OCI-LY3 (cell line): ENCODE measurements around the gene FBXO42.

Experiments
- H2AFZ ChIP-seq: fragments of 200-600, 300-600 bp; shearing (Covaris generic); 2 replicates; pipeline ENCODE4 v1.6.0; 2014; ENCODE audit warnings: antibody characterized with exemption, low read depth, low read length
- H3K27ac ChIP-seq: fragments of 200-600, 300-600 bp; sonication (generic); 2 replicates; pipeline ENCODE4 v1.5.1; 2014; ENCODE audit warnings: mild to moderate bottlenecking, low read length, moderate library complexity, mixed read lengths
- H3K27me3 ChIP-seq: fragments of 200-600, 300-600 bp; sonication (generic); 2 replicates; pipeline ENCODE4 v1.6.1; 2014; ENCODE audit warnings: low read depth, low read length, mixed read lengths
- H3K36me3 ChIP-seq: fragments of 200-600, 300-600 bp; sonication (generic); replicated peaks from 2 replicates; pipeline ENCODE3; 2014; ENCODE audit warnings: low read depth, low read length, mixed read lengths
- H3K4me1 ChIP-seq: fragments of 300-600, 200-600 bp; sonication (generic); 2 replicates; pipeline ENCODE4 v1.6.1; 2014; ENCODE audit warnings: low read length, mixed read lengths
- H3K4me2 ChIP-seq: fragments of 200-600, 300-600 bp; sonication (generic); 2 replicates; pipeline ENCODE4 v1.6.1; 2014; ENCODE audit warnings: low read length, mixed read lengths
- H3K4me3 ChIP-seq: fragments of 300-600, 200-600 bp; sonication (generic); 2 replicates; pipeline ENCODE4 v1.5.1; 2014; ENCODE audit warnings: antibody characterized with exemption, mild to moderate bottlenecking, low read length, moderate library complexity
- H3K79me2 ChIP-seq: fragments of 300-600, 200-600 bp; shearing (Covaris generic); 2 replicates; pipeline ENCODE4 v1.6.1; 2014; ENCODE audit warnings: mild to moderate bottlenecking, low read length, mixed read lengths
- H3K9ac ChIP-seq: fragments of 300-600, 200-600 bp; shearing (Covaris generic); 2 replicates; pipeline ENCODE4 v1.6.0; 2014; ENCODE audit warnings: mild to moderate bottlenecking, low read length, moderate library complexity
- H3K9me3 ChIP-seq: fragments of 200-600, 300-600 bp; shearing (Covaris generic); 2 replicates; pipeline ENCODE4 v1.6.1; 2014; ENCODE audit warnings: low read length, mixed read lengths; ENCODE audit not compliant: insufficient read depth
- H4K20me1 ChIP-seq: fragments of 200-600, 300-600 bp; sonication (generic); 2 replicates; pipeline ENCODE4 v1.6.1; 2016; ENCODE audit warnings: low read length, mixed read lengths; ENCODE audit not compliant: insufficient read depth
- EZH2phosphoT487 ChIP-seq: fragments of 200-600 bp; shearing (Covaris generic); IDR thresholded peaks from 2 replicates; pipeline ENCODE4 v1.6.1; 2018; ENCODE audit warnings: antibody characterized with exemption, mixed run types, low read depth
- TF ChIP-seq, protein P1 (sequence below): fragments of 200-600, 300-600 bp; sonication (generic); IDR thresholded peaks from 2 replicates; pipeline ENCODE4 v1.5.1; 2014; ENCODE audit warnings: antibody characterized with exemption, low read length, low read depth

FBXO42 gene

GRCh38 chr1:16375521-16376340 lies 23.5 kb upstream of the FBXO42 start:
- Histone ChIP-seq H3K27ac (no peak overlapping the region), H3K4me3 (no peak overlapping the region), H2AFZ (no peak overlapping the region), H3K9ac (no peak overlapping the region), H3K36me3 (peaks cover 4% of the 10 kb centered on the region), H4K20me1 (peaks cover 74% of the 10 kb centered on the region), H3K4me1 (no peaks in the 10 kb centered on the region), H3K9me3 (no peaks in the 10 kb centered on the region), H3K27me3 (no peaks in the 10 kb centered on the region), H3K4me2 (no peak overlapping the region), H3K79me2 (peaks cover 96% of the 10 kb centered on the region)
- TF ChIP-seq, protein P1, sequence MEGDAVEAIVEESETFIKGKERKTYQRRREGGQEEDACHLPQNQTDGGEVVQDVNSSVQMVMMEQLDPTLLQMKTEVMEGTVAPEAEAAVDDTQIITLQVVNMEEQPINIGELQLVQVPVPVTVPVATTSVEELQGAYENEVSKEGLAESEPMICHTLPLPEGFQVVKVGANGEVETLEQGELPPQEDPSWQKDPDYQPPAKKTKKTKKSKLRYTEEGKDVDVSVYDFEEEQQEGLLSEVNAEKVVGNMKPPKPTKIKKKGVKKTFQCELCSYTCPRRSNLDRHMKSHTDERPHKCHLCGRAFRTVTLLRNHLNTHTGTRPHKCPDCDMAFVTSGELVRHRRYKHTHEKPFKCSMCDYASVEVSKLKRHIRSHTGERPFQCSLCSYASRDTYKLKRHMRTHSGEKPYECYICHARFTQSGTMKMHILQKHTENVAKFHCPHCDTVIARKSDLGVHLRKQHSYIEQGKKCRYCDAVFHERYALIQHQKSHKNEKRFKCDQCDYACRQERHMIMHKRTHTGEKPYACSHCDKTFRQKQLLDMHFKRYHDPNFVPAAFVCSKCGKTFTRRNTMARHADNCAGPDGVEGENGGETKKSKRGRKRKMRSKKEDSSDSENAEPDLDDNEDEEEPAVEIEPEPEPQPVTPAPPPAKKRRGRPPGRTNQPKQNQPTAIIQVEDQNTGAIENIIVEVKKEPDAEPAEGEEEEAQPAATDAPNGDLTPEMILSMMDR = no peak
- no peak for TF ChIP-seq EZH2phosphoT487

GRCh38 chr1:16374266-16374665 lies 22.0 kb upstream of the FBXO42 start:
- H2AFZ ChIP-seq = no peak overlapping the region
- H3K9me3 ChIP-seq = no peaks in the 10 kb centered on the region
- H3K27me3 ChIP-seq = no peaks in the 10 kb centered on the region
- no peak overlapping the region for H3K4me2 ChIP-seq
- H3K27ac ChIP-seq = no peak overlapping the region
- TF ChIP-seq, protein P1 = no peak
- TF ChIP-seq EZH2phosphoT487 = no peak
- H3K9ac ChIP-seq = no peak overlapping the region
- H3K4me1 ChIP-seq = no peaks in the 10 kb centered on the region
- H3K79me2 ChIP-seq = peaks cover 96% of the 10 kb centered on the region
- H3K4me3 ChIP-seq = no peak overlapping the region
- H4K20me1 ChIP-seq = peaks cover 78% of the 10 kb centered on the region
- peaks cover 4% of the 10 kb centered on the region for H3K36me3 ChIP-seq

DNA sequence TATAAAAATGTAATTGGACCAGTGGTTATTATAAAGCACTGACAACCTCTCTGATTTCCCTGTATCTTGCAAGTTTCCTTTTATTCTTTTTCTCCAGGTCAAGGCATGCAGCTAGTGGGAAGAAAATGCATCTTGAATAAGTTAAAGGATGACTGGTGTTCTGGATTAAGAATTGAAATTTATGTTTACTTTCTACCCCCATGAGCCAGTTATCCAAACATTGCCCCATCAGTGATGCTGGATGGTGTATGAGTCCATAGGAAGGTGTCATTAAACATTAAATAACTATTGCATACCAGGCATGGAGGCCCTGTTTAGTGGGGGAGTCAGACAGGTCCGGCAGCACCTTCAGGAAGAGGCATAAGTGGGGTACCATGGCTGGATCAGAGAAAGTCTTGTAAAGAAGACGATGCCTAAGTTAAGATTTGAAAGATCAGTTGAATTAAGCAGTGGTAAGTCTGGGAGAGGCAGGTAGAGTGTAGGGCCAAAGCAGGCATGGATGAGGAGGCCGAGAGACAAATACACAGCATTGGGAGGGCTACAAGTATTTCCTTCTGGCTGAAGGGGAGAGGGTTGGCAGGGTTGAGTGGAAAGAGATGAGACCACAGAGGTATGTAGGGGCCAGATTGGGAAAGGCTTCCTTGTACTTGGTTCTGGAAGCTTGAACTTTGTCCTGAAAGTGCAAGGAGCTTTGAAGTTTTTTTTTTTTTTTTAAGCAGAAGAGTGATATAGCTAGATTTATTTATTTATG lies 20.4 kb upstream of the FBXO42 start:
- Histone ChIP-seq H3K79me2 (peaks cover 96% of the 10 kb centered on the region), H4K20me1 (peaks cover 82% of the 10 kb centered on the region), H3K9me3 (no peaks in the 10 kb centered on the region), H2AFZ (no peak overlapping the region), H3K4me2 (no peak overlapping the region), H3K9ac (no peak overlapping the region), H3K27me3 (no peaks in the 10 kb centered on the region), H3K4me3 (no peak overlapping the region), H3K4me1 (peaks cover 7% of the 10 kb centered on the region), H3K27ac (no peak overlapping the region), H3K36me3 (peaks cover 7% of the 10 kb centered on the region)
- TF ChIP-seq, protein P1 = no peak
- TF ChIP-seq EZH2phosphoT487 = no peak

- H3K9me3 ChIP-seq = no peaks in the 10 kb centered on the region
- peaks cover 7% of the 10 kb centered on the region for H3K4me1 ChIP-seq
- H3K27me3 ChIP-seq = no peaks in the 10 kb centered on the region
- no peak overlapping the region for H3K4me3 ChIP-seq
- H2AFZ ChIP-seq = no peak overlapping the region
- H3K4me2 ChIP-seq = no peak overlapping the region
- peaks cover 90% of the 10 kb centered on the region for H3K79me2 ChIP-seq
- H3K36me3 ChIP-seq = peaks cover 7% of the 10 kb centered on the region
- TF ChIP-seq EZH2phosphoT487 = no peak
- TF ChIP-seq, protein P1 = no peak
- peaks cover 73% of the 10 kb centered on the region for H4K20me1 ChIP-seq
- H3K27ac ChIP-seq = no peak overlapping the region
- H3K9ac ChIP-seq = no peak overlapping the region
Measured at GRCh38 chr1:16371725-16372124, 19.4 kb upstream of the FBXO42 start.
